ENCODE data around the gene ANO3.

GRCh38 chr11:26676641-26677040, 344.7 kb downstream of the ANO3 start:
- TF ChIP-seq, protein P1, sequence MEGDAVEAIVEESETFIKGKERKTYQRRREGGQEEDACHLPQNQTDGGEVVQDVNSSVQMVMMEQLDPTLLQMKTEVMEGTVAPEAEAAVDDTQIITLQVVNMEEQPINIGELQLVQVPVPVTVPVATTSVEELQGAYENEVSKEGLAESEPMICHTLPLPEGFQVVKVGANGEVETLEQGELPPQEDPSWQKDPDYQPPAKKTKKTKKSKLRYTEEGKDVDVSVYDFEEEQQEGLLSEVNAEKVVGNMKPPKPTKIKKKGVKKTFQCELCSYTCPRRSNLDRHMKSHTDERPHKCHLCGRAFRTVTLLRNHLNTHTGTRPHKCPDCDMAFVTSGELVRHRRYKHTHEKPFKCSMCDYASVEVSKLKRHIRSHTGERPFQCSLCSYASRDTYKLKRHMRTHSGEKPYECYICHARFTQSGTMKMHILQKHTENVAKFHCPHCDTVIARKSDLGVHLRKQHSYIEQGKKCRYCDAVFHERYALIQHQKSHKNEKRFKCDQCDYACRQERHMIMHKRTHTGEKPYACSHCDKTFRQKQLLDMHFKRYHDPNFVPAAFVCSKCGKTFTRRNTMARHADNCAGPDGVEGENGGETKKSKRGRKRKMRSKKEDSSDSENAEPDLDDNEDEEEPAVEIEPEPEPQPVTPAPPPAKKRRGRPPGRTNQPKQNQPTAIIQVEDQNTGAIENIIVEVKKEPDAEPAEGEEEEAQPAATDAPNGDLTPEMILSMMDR (IDR thresholded peaks at IDR 0.05; ENCODE audit: low read depth, low read length) = no peak
- TF ChIP-seq EZH2phosphoT487 (IDR thresholded peaks at IDR 0.05; ENCODE audit: low read depth) = no peak
